ENCODE data around the gene STXBP1. TPM values are rescaled to one million over a fixed set of nuclear protein-coding genes. Genes with fewer than 3 reads are reported as not detected.

The STXBP1 gene
- total and polyA plus RNA-seq, 2 of the 13 experiments (the other 11 are each of a cell fraction or from before 2014, with no cell fraction given), result 2.9 TPM

GRCh38 chr9:127714951-127715469 lies 102.9 kb downstream of the STXBP1 start (continued):
- TF ChIP-seq ZNF18 (CRISPR knock-in tag; IDR thresholded peaks at IDR 0.05; ENCODE audit: insufficient replicate concordance) (no peak), ZBTB2 (CRISPR knock-in tag; IDR thresholded peaks at IDR 0.05; ENCODE audit: low read depth) (no peak), ZNF562 (CRISPR knock-in tag; IDR thresholded peaks at IDR 0.05; ENCODE audit: borderline replicate concordance) (no peak), AHR (CRISPR knock-in tag; IDR thresholded peaks at IDR 0.05) (no peak), ATRX (CRISPR knock-in tag; IDR thresholded peaks at IDR 0.05; ENCODE audit: borderline replicate concordance) (no peak), PCBP2 (optimal IDR thresholded peaks at IDR 0.05; ENCODE audit: low read depth, low read length, poor library complexity, severe bottlenecking) (no peak), HMGXB4 (CRISPR knock-in tag; IDR thresholded peaks at IDR 0.05; ENCODE audit: borderline replicate concordance in 1 of 2, low read depth in 1 of 2) (no peak), YEATS4 (CRISPR knock-in tag; IDR thresholded peaks at IDR 0.05; ENCODE audit: borderline replicate concordance) (no peak), ZNF710 (CRISPR knock-in tag; IDR thresholded peaks at IDR 0.05; ENCODE audit: borderline replicate concordance) (peak; percentile 21; the same call in 1 of the 2 replicates), ZSCAN30 (CRISPR knock-in tag; IDR thresholded peaks at IDR 0.05) (no peak), KDM5B (CRISPR knock-in tag; IDR thresholded peaks at IDR 0.05; ENCODE audit: borderline replicate concordance) (no peak), ZNF142 (CRISPR knock-in tag; IDR thresholded peaks at IDR 0.05) (no peak), MYPOP (CRISPR knock-in tag; IDR thresholded peaks at IDR 0.05) (no peak), ZNF678 (CRISPR knock-in tag; IDR thresholded peaks at IDR 0.05) (no peak)

Data from HepG2 (cell line).